Suprapubic skin (tissue), 4 donors: Measurements from ENCODE around the gene SH3GL1. TPM values are rescaled to one million over a fixed set of nuclear protein-coding genes. Genes with fewer than 3 reads are reported as not detected.

ENCODE experiments used
- DNase-seq, 2 donors: peaks; one replicate each; pipeline ENCODE4 v3.0.0-alpha.2; 2019; ENCODE audit warnings: low spot score in 2 of 2
- H3K27ac ChIP-seq: fragments of 200-600 bp; sonication (generic); one replicate; pipeline ENCODE4 v1.5.1; 2019
- H3K27me3 ChIP-seq: fragments of 200-600 bp; sonication (generic); one replicate; pipeline ENCODE4 v1.5.1; 2019
- H3K36me3 ChIP-seq: fragments of 200-600 bp; sonication (generic); one replicate; pipeline ENCODE4 v1.5.1; 2019
- H3K4me1 ChIP-seq: fragments of 200-600 bp; sonication (generic); one replicate; pipeline ENCODE4 v1.5.1; 2019
- H3K4me3 ChIP-seq: fragments of 200-600 bp; sonication (generic); one replicate; pipeline ENCODE4 v1.5.1; 2019; ENCODE audit warnings: mild to moderate bottlenecking
- H3K9me3 ChIP-seq: fragments of 200-600 bp; sonication (generic); one replicate; pipeline ENCODE4 v1.5.1; 2019
- EP300 ChIP-seq: sonication (generic); formaldehyde crosslinking; IDR thresholded peaks from one replicate; pipeline ENCODE4 v1.6.1; 2017; ENCODE audit warnings: antibody characterized with exemption
- POLR2A ChIP-seq, 2 donors: fragments of 450-650 bp; IDR thresholded peaks; one replicate each; pipeline ENCODE4 v1.6.1; 2017; ENCODE audit warnings: antibody characterized with exemption in 2 of 2, mild to moderate bottlenecking in 2 of 2, moderate library complexity in 2 of 2
- POLR2AphosphoS5 ChIP-seq, 3 donors: sonication (generic); formaldehyde crosslinking; IDR thresholded peaks; one replicate each; pipeline ENCODE4 v1.6.1; 2017; ENCODE audit warnings: antibody characterized with exemption in 3 of 3
- WGBS: methylation state at CpG from one replicate; pipeline ENCODE4 v1.1.5; 2018; 5-methylcytosine and 5-hydroxymethylcytosine counted together
- total RNA-seq, 4 donors: library from RNA; depleted of rRNA; stranded (reverse); fragments of >200 nt; gene quantifications; one replicate each; pipeline ENCODE4 v1.1.0, GENCODE V29; 2016
- TF ChIP-seq, protein P1 (sequence below), 2 donors: fragments of 200-600 bp in 1 of 2; fragments of 450-650 bp in 1 of 2; sonication (generic) in 1 of 2; IDR thresholded peaks; one replicate each; pipeline ENCODE4 v1.5.1; 2016 to 2019; ENCODE audit warnings: antibody characterized with exemption in 2 of 2, mild to moderate bottlenecking in 1 of 2, moderate library complexity in 1 of 2

SH3GL1 gene
- total RNA-seq, 4 donors from 2014 or later: 67.0 to 103 (median 81.0) TPM

DNA sequence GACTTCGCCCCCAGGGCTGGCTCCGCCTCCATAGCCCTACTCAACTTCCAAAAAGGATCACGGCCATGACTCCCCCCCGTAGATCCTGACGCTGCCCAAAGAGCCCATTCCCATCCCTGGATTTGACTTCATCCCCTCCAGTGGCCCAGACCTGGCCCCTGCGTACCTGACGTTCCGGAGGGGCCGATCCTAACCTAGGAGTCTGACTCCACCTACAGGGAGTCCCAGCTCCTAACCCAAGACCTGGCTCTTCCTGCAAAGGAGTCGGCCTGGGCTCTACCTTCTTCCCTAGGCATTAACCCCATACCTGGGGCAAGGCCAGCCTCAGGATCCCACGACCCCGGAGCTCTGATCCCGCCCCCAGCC, 72.5 kb downstream of the SH3GL1 start:
- Histone ChIP-seq H3K4me3 (peak overlapping the region; percentile 1), H3K36me3 (peaks cover 13% of the 10 kb centered on the region), H3K4me1 (peaks cover 17% of the 10 kb centered on the region), H3K9me3 (no peaks in the 10 kb centered on the region), H3K27ac (no peak overlapping the region), H3K27me3 (no peaks in the 10 kb centered on the region)
- DNase-seq: peak in 1 of 2 donors; percentile 75
- 28% methylated on average over 13 of the region's 13 CpGs for WGBS
- TF ChIP-seq, protein P1, sequence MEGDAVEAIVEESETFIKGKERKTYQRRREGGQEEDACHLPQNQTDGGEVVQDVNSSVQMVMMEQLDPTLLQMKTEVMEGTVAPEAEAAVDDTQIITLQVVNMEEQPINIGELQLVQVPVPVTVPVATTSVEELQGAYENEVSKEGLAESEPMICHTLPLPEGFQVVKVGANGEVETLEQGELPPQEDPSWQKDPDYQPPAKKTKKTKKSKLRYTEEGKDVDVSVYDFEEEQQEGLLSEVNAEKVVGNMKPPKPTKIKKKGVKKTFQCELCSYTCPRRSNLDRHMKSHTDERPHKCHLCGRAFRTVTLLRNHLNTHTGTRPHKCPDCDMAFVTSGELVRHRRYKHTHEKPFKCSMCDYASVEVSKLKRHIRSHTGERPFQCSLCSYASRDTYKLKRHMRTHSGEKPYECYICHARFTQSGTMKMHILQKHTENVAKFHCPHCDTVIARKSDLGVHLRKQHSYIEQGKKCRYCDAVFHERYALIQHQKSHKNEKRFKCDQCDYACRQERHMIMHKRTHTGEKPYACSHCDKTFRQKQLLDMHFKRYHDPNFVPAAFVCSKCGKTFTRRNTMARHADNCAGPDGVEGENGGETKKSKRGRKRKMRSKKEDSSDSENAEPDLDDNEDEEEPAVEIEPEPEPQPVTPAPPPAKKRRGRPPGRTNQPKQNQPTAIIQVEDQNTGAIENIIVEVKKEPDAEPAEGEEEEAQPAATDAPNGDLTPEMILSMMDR (IDR thresholded peaks at IDR 0.05): no peak
- no peak for TF ChIP-seq EP300
- TF ChIP-seq POLR2A (IDR thresholded peaks at IDR 0.05): no peak
- TF ChIP-seq POLR2AphosphoS5 (IDR thresholded peaks at IDR 0.05): no peak

- 25% methylated on average over 8 of the region's 30 CpGs for WGBS
- Histone ChIP-seq H3K36me3 (peaks cover 13% of the 10 kb centered on the region), H3K4me3 (peak overlapping the region; percentile 1), H3K9me3 (no peaks in the 10 kb centered on the region), H3K27ac (no peak overlapping the region), H3K27me3 (no peaks in the 10 kb centered on the region), H3K4me1 (peaks cover 17% of the 10 kb centered on the region)
- DNase-seq: peak; percentile 87 to 91
- TF ChIP-seq EP300: no peak
- TF ChIP-seq, protein P1 (IDR thresholded peaks at IDR 0.05): no peak
- no peak for TF ChIP-seq POLR2AphosphoS5 (IDR thresholded peaks at IDR 0.05)
- no peak for TF ChIP-seq POLR2A (IDR thresholded peaks at IDR 0.05)
Measured at GRCh38 chr19:4327252-4327876, 73.0 kb downstream of the SH3GL1 start.

- no peak for TF ChIP-seq POLR2A (IDR thresholded peaks at IDR 0.05)
- no peak for TF ChIP-seq EP300
- TF ChIP-seq, protein P1 (IDR thresholded peaks at IDR 0.05): no peak
- no peak for TF ChIP-seq POLR2AphosphoS5 (IDR thresholded peaks at IDR 0.05)
- Histone ChIP-seq H3K4me3 (no peak overlapping the region), H3K27ac (no peak overlapping the region), H3K9me3 (no peaks in the 10 kb centered on the region), H3K27me3 (no peaks in the 10 kb centered on the region), H3K4me1 (peaks cover 17% of the 10 kb centered on the region), H3K36me3 (peaks cover 13% of the 10 kb centered on the region)
- no peak for DNase-seq
- 8% methylated on average over 8 of the region's 33 CpGs for WGBS
Measured at GRCh38 chr19:4326837-4327251, 73.5 kb downstream of the SH3GL1 start.

GRCh38 chr19:4326215-4326836, 74.0 kb downstream of the SH3GL1 start:
- Histone ChIP-seq H3K4me1 (peaks cover 17% of the 10 kb centered on the region), H3K9me3 (no peaks in the 10 kb centered on the region), H3K27ac (no peak overlapping the region), H3K4me3 (no peak overlapping the region), H3K36me3 (peaks cover 11% of the 10 kb centered on the region), H3K27me3 (no peaks in the 10 kb centered on the region)
- 59% methylated on average over 13 of the region's 13 CpGs for WGBS
- no peak for DNase-seq
- TF ChIP-seq POLR2A (IDR thresholded peaks at IDR 0.05): no peak
- TF ChIP-seq, protein P1 (IDR thresholded peaks at IDR 0.05): no peak
- TF ChIP-seq POLR2AphosphoS5 (IDR thresholded peaks at IDR 0.05): no peak
- TF ChIP-seq EP300: no peak

GRCh38 chr19:4324228-4324627, 76.1 kb downstream of the SH3GL1 start:
- DNase-seq: no peak
- Histone ChIP-seq H3K4me3 (no peak overlapping the region), H3K9me3 (no peaks in the 10 kb centered on the region), H3K4me1 (peaks cover 17% of the 10 kb centered on the region), H3K36me3 (peaks cover 3% of the 10 kb centered on the region), H3K27ac (no peak overlapping the region), H3K27me3 (no peaks in the 10 kb centered on the region)
- WGBS: 91% methylated on average over 11 of the region's 12 CpGs
- TF ChIP-seq POLR2AphosphoS5 (IDR thresholded peaks at IDR 0.05) (no peak), EP300 (no peak), POLR2A (IDR thresholded peaks at IDR 0.05) (no peak)
- TF ChIP-seq, protein P1 (IDR thresholded peaks at IDR 0.05): no peak
